HG02885 (cell line): Measurements from ENCODE around the gene TSN.
"Not testable (repeated sequence)": the region's sequence is repeated elsewhere in the genome, so short reads cannot be mapped to it uniquely, and the experiment has no call there.

ENCODE experiments used
- ATAC-seq: cut with Tn5 transposase; IDR thresholded peaks from one replicate; pipeline ENCODE4 v1.9.1; 2021; ENCODE audit warnings: mild to moderate bottlenecking; ENCODE audit not compliant: unreplicated experiment, poor library complexity

Gene TSN

DNA sequence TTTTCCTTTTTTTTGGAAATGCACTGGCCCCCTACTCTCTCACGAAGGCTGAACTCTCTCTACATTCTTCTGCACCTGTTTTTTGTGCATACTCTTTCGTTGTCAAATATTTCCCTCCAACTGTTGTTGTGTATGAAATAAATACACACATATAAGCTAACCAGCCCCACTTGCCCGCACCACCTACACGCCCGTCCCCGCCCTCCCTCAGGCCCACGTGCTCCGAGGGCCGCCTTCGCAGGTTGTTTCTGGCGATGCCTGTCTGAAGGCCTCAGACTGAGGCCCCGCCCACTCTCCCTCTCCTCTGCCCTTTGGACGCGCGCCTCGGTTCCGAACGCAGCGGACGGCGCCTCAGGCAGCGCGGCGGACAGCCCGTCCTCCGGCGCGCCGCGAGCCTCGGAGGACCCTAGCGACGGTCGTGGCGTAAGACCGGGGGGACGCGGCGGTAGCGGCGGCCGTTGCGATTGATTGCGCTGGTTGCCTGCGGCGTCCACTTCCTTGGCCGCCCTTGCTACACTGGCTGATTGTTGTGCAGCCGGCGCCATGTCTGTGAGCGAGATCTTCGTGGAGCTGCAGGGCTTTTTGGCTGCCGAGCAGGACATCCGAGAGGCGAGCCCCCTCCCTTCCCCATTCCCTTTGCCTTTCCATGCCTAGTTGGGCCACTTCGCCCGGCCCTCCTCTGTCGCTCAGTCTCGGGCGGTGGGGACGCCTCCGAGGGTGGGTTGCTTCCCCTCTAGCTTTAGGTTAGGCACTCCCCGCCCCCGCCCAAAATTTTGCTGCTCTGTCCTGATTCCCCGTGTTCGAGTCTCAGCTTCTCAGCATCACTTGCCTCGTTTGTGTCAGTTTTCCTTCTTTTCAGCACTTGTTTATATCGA is at the start of gene TSN:
Gene TSN, plus strand, starts transcription at position 415 of the 875 bp plus-strand sequence. Its CDS starts 129 bp downstream, at position 544.
- peak; percentile 99 for ATAC-seq

- ATAC-seq = no peak
These were observed 49.5 kb upstream of the TSN start for GRCh38 chr2:121705958-121706357.

DNA sequence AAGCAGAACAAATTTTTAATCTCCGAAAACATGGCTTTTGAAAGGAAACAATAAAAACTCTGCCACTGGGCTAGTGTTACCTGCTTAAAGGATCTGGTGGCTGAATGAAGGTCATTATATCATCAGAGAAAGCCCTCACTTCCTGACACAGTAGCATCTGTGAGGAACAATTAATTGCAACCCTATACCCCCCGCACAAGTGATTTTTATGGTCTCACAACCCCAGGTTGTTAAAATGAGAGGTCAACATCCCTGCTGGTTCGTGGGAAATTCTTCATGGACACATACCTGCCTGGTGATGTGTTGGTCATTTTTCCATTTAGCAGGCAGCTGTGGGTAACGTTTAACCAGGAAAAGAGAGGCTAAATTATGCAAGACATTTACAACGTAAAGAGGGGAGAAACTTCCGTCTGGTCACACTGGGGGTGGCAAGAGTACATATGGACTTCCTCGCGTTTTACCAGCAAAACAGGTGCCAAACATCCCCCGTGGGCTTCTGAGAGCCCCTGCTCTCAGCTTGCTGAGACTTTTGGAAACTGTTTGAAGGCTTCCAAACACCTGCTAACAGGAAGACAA is 48.0 kb upstream of the TSN start:
- no peak for ATAC-seq

DNA sequence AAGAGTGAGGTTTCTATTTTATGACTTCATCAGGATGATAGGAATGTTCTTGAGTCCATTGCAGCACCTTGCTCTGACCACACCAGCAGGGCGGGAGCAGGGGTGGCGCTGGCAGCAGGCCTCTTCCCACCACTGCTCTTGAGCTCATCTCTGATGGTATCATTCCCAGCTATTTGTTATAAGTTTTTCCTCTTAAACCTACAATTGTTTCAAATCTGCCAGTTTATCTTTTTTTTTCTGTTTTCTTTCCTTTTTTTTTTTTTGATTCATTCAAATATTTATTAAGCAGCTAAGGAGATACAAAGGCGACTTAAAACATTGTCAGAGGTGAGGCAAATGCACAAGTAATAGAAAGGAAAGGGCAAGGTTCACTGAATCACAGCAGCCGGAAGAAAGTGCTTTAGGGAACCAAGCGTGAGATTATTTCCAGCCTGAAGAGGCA is 47.5 kb upstream of the TSN start:
- ATAC-seq = no peak

DNA sequence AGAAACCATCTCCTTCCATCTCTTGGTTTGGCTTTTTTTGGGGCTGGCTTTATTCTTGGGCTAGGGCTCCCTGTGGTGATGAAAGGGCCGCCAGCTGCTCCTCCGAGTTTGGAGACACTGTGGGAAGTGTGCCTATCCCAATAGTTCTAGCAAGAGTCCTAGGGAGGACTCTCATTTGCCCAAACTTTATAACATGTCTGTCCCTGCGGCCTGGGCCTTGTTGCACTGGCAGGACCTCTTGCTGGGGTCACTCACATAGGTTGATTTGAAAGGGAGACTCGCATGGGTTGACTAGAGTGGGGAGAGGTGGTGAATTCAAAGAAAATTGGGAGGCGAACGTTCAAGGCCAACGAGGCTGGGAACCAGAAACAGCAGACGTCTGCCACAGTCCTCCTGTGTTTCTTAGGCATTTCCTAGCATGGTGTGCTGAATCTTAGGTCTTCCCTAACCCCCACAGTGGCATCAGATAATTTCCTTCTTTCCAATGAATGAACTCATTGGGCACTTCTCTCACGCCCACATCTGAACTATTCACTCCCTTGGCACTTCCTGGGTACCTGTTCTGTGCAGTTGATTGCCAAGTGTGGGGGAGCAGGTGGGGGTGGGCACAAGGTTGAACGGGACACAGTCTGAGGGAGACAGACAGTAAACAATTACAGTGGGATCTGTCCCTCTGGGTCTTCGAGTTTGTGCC is 45.5 kb upstream of the TSN start:
- ATAC-seq = no peak

- no peak for ATAC-seq
These were observed 44.8 kb upstream of the TSN start for GRCh38 chr2:121710470-121711170.

DNA sequence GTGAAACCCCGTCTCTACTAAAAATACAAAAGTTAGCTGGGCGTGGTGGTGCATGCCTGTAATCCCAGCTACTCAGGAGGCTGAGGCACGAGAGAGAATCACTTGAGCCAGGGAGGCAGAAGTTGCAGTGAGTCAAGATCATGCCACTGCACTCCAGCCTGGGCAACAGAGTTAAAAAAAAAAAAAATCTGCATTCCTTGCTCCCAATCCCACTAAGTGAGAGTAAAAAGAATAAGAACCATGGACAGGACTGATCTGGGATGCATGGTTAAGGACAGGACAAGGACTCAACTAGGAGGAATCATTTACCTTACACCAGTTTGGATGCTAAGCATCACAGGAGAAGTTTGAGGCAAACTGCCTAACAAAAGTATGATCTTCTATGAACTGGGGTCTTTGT is 44.0 kb upstream of the TSN start:
- ATAC-seq = not testable (repeated sequence)

- ATAC-seq = no peak
These were observed 39.3 kb upstream of the TSN start for GRCh38 chr2:121716126-121716525.

GRCh38 chr2:121717529-121717928 is 37.9 kb upstream of the TSN start:
- no peak for ATAC-seq

- ATAC-seq = no peak
These were observed 33.5 kb upstream of the TSN start for GRCh38 chr2:121721926-121722325.

GRCh38 chr2:121722479-121722878 is 33.0 kb upstream of the TSN start:
- ATAC-seq = no peak

- no peak for ATAC-seq
These were observed 32.1 kb upstream of the TSN start for GRCh38 chr2:121723316-121723715.

GRCh38 chr2:121727332-121727731 is 28.1 kb upstream of the TSN start:
- no peak for ATAC-seq

GRCh38 chr2:121727950-121728349 is 27.5 kb upstream of the TSN start:
- ATAC-seq = no peak

GRCh38 chr2:121731366-121731765 is 24.1 kb upstream of the TSN start:
- ATAC-seq = no peak

DNA sequence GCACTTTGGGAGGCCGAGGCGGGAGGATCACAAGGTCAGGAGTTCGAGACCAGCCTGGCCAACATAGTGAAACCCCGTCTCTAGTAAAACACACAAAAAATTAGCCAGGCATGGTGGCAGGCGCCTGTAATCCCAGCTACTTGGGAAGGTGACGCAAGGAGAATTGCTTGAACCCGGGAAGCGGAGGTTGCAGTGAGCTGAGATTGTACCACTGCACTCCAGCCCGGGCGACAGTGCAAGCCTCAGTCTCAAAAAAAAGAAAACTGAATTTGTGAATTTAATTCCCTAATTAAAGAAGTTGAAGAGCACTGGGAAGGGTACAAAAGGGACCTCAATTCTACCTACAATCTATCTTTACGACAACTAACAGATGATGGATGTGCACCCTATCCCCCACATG is 20.9 kb upstream of the TSN start:
- ATAC-seq = not testable (repeated sequence)

DNA sequence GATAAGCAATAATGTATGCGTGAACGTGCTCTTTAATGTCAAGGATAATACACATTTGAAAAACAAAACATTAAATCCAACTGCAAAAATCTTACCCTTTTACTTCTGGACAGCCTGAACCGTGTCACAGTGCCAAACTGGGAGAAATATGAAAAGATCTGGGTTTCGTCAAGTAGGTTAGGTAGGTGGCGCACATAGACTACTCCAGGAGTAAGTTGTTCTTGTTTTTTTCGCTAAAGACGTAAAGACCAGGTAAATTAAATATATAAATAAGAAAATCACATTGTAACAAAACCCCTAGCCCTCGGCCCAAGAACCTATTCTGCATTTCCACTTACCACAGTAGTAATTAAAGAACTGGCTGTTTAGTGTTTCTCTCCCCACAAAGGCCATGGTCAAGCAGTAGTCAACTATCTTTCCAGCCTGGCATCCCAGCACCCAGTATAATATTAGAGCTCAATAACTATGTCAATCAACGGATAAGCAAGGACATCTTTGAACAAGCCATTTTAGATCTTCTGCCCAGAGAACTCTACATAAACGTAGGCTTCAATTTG is 19.9 kb upstream of the TSN start:
- ATAC-seq = no peak

- no peak for ATAC-seq
These were observed 19.4 kb upstream of the TSN start for GRCh38 chr2:121736140-121736461.

- peak; percentile 95 for ATAC-seq
These were observed 18.8 kb upstream of the TSN start, which contains the start of gene NIFK for GRCh38 chr2:121736462-121737336. TSS of gene NIFK (minus strand) at chr2:121736875. CDS start at chr2:121736850, 25 bp downstream.
